GM12878 (cell line): ENCODE data around the gene ABT1. TPM values are rescaled to one million over a fixed set of nuclear protein-coding genes. Genes with fewer than 3 reads are reported as not detected.

Experiments
- ATAC-seq: fragments of 200-7000 bp; cut with Tn5 transposase; 3 replicates; pipeline ENCODE4 v1.9.1; 2020; ENCODE audit warnings: mild to moderate bottlenecking, moderate library complexity
- BruUV-seq: library from RNA; stranded (reverse); fragments of 400-500 nt; replicated peaks from 2 replicates; lab custom pipeline; 2021; lab: Mats Ljungman, UMichigan
- CTCF ChIA-PET: fragments of 300-600 bp; sonication (Branson Sonifier 250); formaldehyde crosslinking; extraction: SDS; loops from one replicate; lab custom pipeline; 2021; ENCODE audit warnings: inconsistent platforms; lab: Yijun Ruan, JAX
- POLR2A ChIA-PET: fragments of 350-600 bp; formaldehyde crosslinking; extraction: SDS; loops from one replicate; lab custom pipeline; 2021; ENCODE audit warnings: inconsistent platforms; lab: Charles Lee
- RAD21 ChIA-PET: fragments of 300-600 bp; sonication (Branson Sonifier 250); formaldehyde crosslinking; loops from one replicate; lab custom pipeline; 2023; ENCODE audit warnings: antibody characterized with exemption; ENCODE audit not compliant: unreplicated experiment; lab: Charles Lee
- SMC1A ChIA-PET: fragments of 300-600 bp; sonication (Branson Sonifier 250); formaldehyde crosslinking; loops from one replicate; lab custom pipeline; 2023; ENCODE audit not compliant: unreplicated experiment, uncharacterized antibody; lab: Charles Lee
- DNase-seq: peaks from one replicate; pipeline ENCODE4 v3.0.0-alpha.2; 2011; ENCODE audit warnings: low read depth, low spot score
- FAIRE-seq: peaks from 3 replicates; lab custom pipeline; 2011; peaks lifted over from hg19 to GRCh38; lab: Jason Lieb, UNC
- H2AFZ ChIP-seq: 2 replicates; pipeline ENCODE4 v1.6.0; 2011; ENCODE audit warnings: low read depth, low read length, control low read depth; ENCODE audit not compliant: control insufficient read depth
- H3K27ac ChIP-seq: 2 replicates; pipeline ENCODE4 v1.5.1; 2011; ENCODE audit warnings: control low read depth; ENCODE audit not compliant: control insufficient read depth, insufficient read depth
- H3K27me3 ChIP-seq, 2 experiments: replicated peaks in 1 of 2; 2 replicates each; pipeline versions ENCODE4 v1.6.0 to v1.6.1; 2011; ENCODE audit warnings: low read length in 1 of 2; ENCODE audit not compliant: control insufficient read depth in 2 of 2, insufficient read depth in 2 of 2
- H3K36me3 ChIP-seq, 2 experiments: 2 replicates each; pipeline ENCODE4 v1.5.1; 2011; ENCODE audit warnings: low read length in 1 of 2; ENCODE audit not compliant: control insufficient read depth in 2 of 2, insufficient read depth in 2 of 2
- H3K4me1 ChIP-seq: 2 replicates; pipeline ENCODE4 v1.6.1; 2011; ENCODE audit warnings: mild to moderate bottlenecking, low read length, moderate library complexity, mixed read lengths; ENCODE audit not compliant: control insufficient read depth, insufficient read depth
- H3K4me2 ChIP-seq: 2 replicates; pipeline ENCODE4 v1.6.0; 2011; ENCODE audit warnings: control low read depth; ENCODE audit not compliant: control insufficient read depth, insufficient read depth
- H3K4me3 ChIP-seq: fragments of 200-600 bp; sonication (generic); 2 replicates; pipeline ENCODE4 v1.5.1; 2016
- H3K79me2 ChIP-seq: 2 replicates; pipeline ENCODE4 v1.6.0; 2011; ENCODE audit warnings: low read length; ENCODE audit not compliant: control insufficient read depth, insufficient read depth
- H3K9ac ChIP-seq: 2 replicates; pipeline ENCODE4 v1.8.0; 2011; ENCODE audit warnings: low read length, control low read depth, mixed read lengths; ENCODE audit not compliant: control insufficient read depth, insufficient read depth
- H3K9me3 ChIP-seq: replicated peaks from 3 replicates; pipeline ENCODE4 v1.5.1; 2011; ENCODE audit warnings: mild to moderate bottlenecking, low read length; ENCODE audit not compliant: control insufficient read depth, insufficient read depth
- H4K20me1 ChIP-seq: 2 replicates; pipeline ENCODE4 v1.6.0; 2011; ENCODE audit not compliant: control insufficient read depth, insufficient read depth
- CHD2 ChIP-seq: IDR thresholded peaks from 2 replicates; pipeline ENCODE4 v1.6.1; 2011; ENCODE audit warnings: low read depth, low read length, improper control_type of control experiment, borderline replicate concordance
- CHD4 ChIP-seq: fragments of 200-600 bp; sonication (generic); IDR thresholded peaks from 2 replicates; pipeline ENCODE4 v1.6.1; 2016; ENCODE audit warnings: mild to moderate bottlenecking
- ESRRA ChIP-seq: IDR thresholded peaks from 2 replicates; pipeline ENCODE4 v1.6.1; 2012; ENCODE audit warnings: mild to moderate bottlenecking, low read length, improper control_type of control experiment
- EZH2 ChIP-seq: IDR thresholded peaks from 2 replicates; pipeline ENCODE4 v1.6.1; 2012; ENCODE audit warnings: low read depth, mild to moderate bottlenecking, control low read depth, inconsistent platforms, low read length, borderline replicate concordance; ENCODE audit not compliant: control insufficient read depth
- FOS ChIP-seq: IDR thresholded peaks from 3 replicates; pipeline ENCODE4 v1.6.1; 2011; ENCODE audit warnings: borderline replicate concordance; ENCODE audit not compliant: insufficient read length; ENCODE audit errors: extremely low read depth
- LARP7 ChIP-seq: fragments of 450-650 bp; IDR thresholded peaks from 2 replicates; pipeline ENCODE4 v1.6.1; 2017; ENCODE audit warnings: mild to moderate bottlenecking
- MTA3 ChIP-seq: IDR thresholded peaks from 2 replicates; pipeline ENCODE4 v1.6.1; 2012; ENCODE audit warnings: low read length, inconsistent platforms, borderline replicate concordance
- NR2C1 ChIP-seq: fragments of 450-650 bp; IDR thresholded peaks from 2 replicates; pipeline ENCODE4 v1.6.1; 2017; ENCODE audit warnings: antibody characterized with exemption, mild to moderate bottlenecking, moderate library complexity
- SMAD5 ChIP-seq: IDR thresholded peaks from 2 replicates; pipeline ENCODE4 v1.6.1; 2016; ENCODE audit warnings: antibody characterized with exemption, low read depth
- SREBF1 ChIP-seq: IDR thresholded peaks from 2 replicates; pipeline ENCODE4 v1.6.1; 2012; ENCODE audit warnings: mild to moderate bottlenecking, low read length
- YBX1 ChIP-seq: fragments of 450-650 bp; IDR thresholded peaks from 2 replicates; pipeline ENCODE4 v1.6.1; 2016; ENCODE audit warnings: antibody characterized with exemption
- WGBS: methylation state at CpG from one replicate; pipeline ENCODE4 v1.1.6; 2016; ENCODE audit warnings: low lambda C conversion rate; ENCODE audit not compliant: insufficient replicate concordance, insufficient coverage; ENCODE audit errors: missing lambda C conversion rate; 5-methylcytosine and 5-hydroxymethylcytosine counted together
- in situ Hi-C: fragments of 300-500 bp; cut with MboI; formaldehyde crosslinking; loops from 9 replicates; pipeline ENCODE4 v1.14.3; 2018; ENCODE audit warnings: mixed read lengths
- intact Hi-C: fragments of 100-400 bp; cut with micrococcal nuclease; formaldehyde crosslinking; loops from one replicate; pipeline ENCODE4 v1.14.2; 2022; ENCODE audit not compliant: unreplicated experiment
- polyA plus RNA-seq, 11 experiments: library from polyadenylated mRNA; depleted of rRNA in 4 of 11; unstranded in 6 of 11; stranded (reverse) in 5 of 11; fragments of >200 nt; fragmentation: Nextera tagmentation in 4 of 11; fragmentation: Illumina TruSeq in 1 of 11; extraction: Ambion mirVana in 4 of 11; extraction: Trizol in 1 of 11; gene quantifications; 1 replicate in 1 of 11; 2 replicates in 10 of 11; pipeline versions ENCODE4 v1.2.1 to v1.2.3, GENCODE V29; 2011 to 2016; ENCODE audit warnings: inconsistent platforms in 2 of 11, missing spikeins in 2 of 11, low read depth in 1 of 11
- total RNA-seq, 4 experiments: library from RNA; depleted of rRNA in 3 of 4; stranded (reverse); fragments of >200 nt in 3 of 4; fragmentation: Illumina TruSeq in 1 of 4; extraction: Trizol in 1 of 4; gene quantifications; 2 replicates each; pipeline versions ENCODE4 v1.2.1 to v1.2.3, GENCODE V29; 2013 to 2021
- TF ChIP-seq, protein P1 (sequence below): fragments of 450-650 bp; IDR thresholded peaks from 2 replicates; pipeline ENCODE4 v1.6.1; 2017; ENCODE audit warnings: mild to moderate bottlenecking, moderate library complexity
- TF ChIP-seq, protein P2 (sequence below): IDR thresholded peaks from 2 replicates; pipeline ENCODE4 v1.6.1; 2011; ENCODE audit warnings: borderline replicate concordance, low read depth, mild to moderate bottlenecking, moderate library complexity, mixed read lengths, low read length; ENCODE audit not compliant: insufficient read depth; ENCODE audit errors: extremely low read length

The ABT1 gene
- total and polyA plus RNA-seq, 10 of the 15 experiments (the other 5 are each of a cell fraction or from before 2014, with no cell fraction given) = 8.4 to 43.5 (median 28.2) TPM

DNA sequence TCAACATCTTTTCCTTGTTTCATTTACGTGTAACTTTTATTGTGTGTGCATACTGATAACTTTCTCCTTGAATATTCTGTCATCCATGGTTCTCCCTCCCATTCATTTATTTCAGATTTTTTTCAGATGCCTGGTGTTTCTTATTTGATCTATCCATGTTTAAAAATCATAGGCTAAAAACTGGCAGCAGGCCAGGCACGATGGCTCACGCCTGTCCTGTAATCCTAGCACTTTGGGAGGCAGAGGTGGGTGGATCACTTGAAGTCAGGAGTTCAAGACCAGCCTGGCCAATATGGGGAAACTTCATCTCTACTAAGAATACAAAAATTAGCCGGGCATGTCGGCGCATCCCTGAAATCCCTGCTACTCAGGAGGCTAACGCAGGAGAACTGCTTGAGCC, 31.1 kb downstream of the ABT1 start:
- TF ChIP-seq, protein P1, sequence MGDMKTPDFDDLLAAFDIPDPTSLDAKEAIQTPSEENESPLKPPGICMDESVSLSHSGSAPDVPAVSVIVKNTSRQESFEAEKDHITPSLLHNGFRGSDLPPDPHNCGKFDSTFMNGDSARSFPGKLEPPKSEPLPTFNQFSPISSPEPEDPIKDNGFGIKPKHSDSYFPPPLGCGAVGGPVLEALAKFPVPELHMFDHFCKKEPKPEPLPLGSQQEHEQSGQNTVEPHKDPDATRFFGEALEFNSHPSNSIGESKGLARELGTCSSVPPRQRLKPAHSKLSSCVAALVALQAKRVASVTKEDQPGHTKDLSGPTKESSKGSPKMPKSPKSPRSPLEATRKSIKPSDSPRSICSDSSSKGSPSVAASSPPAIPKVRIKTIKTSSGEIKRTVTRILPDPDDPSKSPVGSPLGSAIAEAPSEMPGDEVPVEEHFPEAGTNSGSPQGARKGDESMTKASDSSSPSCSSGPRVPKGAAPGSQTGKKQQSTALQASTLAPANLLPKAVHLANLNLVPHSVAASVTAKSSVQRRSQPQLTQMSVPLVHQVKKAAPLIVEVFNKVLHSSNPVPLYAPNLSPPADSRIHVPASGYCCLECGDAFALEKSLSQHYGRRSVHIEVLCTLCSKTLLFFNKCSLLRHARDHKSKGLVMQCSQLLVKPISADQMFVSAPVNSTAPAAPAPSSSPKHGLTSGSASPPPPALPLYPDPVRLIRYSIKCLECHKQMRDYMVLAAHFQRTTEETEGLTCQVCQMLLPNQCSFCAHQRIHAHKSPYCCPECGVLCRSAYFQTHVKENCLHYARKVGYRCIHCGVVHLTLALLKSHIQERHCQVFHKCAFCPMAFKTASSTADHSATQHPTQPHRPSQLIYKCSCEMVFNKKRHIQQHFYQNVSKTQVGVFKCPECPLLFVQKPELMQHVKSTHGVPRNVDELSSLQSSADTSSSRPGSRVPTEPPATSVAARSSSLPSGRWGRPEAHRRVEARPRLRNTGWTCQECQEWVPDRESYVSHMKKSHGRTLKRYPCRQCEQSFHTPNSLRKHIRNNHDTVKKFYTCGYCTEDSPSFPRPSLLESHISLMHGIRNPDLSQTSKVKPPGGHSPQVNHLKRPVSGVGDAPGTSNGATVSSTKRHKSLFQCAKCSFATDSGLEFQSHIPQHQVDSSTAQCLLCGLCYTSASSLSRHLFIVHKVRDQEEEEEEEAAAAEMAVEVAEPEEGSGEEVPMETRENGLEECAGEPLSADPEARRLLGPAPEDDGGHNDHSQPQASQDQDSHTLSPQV = no peak
- TF ChIP-seq, protein P2, sequence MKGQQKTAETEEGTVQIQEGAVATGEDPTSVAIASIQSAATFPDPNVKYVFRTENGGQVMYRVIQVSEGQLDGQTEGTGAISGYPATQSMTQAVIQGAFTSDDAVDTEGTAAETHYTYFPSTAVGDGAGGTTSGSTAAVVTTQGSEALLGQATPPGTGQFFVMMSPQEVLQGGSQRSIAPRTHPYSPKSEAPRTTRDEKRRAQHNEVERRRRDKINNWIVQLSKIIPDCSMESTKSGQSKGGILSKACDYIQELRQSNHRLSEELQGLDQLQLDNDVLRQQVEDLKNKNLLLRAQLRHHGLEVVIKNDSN = no peak
- TF ChIP-seq NR2C1 = no peak
- TF ChIP-seq MTA3 = no peak
- no peak for TF ChIP-seq ESRRA
- no peak for TF ChIP-seq FOS
- no peak for TF ChIP-seq EZH2
- TF ChIP-seq LARP7 = no peak
- no peak for TF ChIP-seq SMAD5
- TF ChIP-seq SREBF1 = no peak
- TF ChIP-seq CHD4 = no peak
- no peak for TF ChIP-seq CHD2
- no peak for TF ChIP-seq YBX1
- POLR2A ChIA-PET = interaction anchor here (0.6 kb wide), 1 partner anchor 271 kb away, joined by 8 read pairs; no protein-coding TSS in a partner anchor
- no peak for FAIRE-seq
- Histone ChIP-seq H3K4me3 (no peak overlapping the region), H3K27me3 (no peaks in the 10 kb centered on the region), H3K79me2 (no peaks in the 10 kb centered on the region), H2AFZ (no peak overlapping the region), H3K9ac (no peak overlapping the region), H3K36me3 (no peaks in the 10 kb centered on the region), H4K20me1 (no peaks in the 10 kb centered on the region), H3K4me1 (no peaks in the 10 kb centered on the region), H3K9me3 (no peaks in the 10 kb centered on the region; the same call in 2 of the 3 replicates), H3K27ac (no peak overlapping the region), H3K4me2 (no peak overlapping the region)
- RAD21 ChIA-PET = no interaction called here
- intact Hi-C loops (no loop called here), in situ Hi-C loops (no loop called here)
- DNase-seq = no peak
- SMC1A ChIA-PET = no interaction called here
- CTCF ChIA-PET = no interaction called here
- ATAC-seq = no peak
- 83% methylated on average over 7 of the region's 7 CpGs for WGBS
- BruUV-seq = no TSS peak
